Measurements from ENCODE around the gene ZNF526.

Gene ZNF526

GRCh38 chr19:42175952-42176648, 44.0 kb upstream of the ZNF526 start:
- Histone ChIP-seq H3K4me2 (ENCODE audit: low read depth, low read length, poor library complexity, severe bottlenecking) (peak overlapping the region; percentile 94), H3K36me3 (ENCODE audit: low read length) (no peaks in the 10 kb centered on the region), H3K27me3 (ENCODE audit: low read length) (peaks cover 3% of the 10 kb centered on the region; the same call in 1 of the 2 replicates), H3K4me3 (ENCODE audit: insufficient read depth, low read length, poor library complexity, severe bottlenecking) (peak overlapping the region; percentile 54), H2AFZ (ENCODE audit: low read depth, low read length, severe bottlenecking) (peak overlapping the region; percentile 91), H4K20me1 (ENCODE audit: low read depth, low read length) (no peaks in the 10 kb centered on the region), H3K9me2 (replicated peaks; ENCODE audit: insufficient read depth, low read length) (no peaks in the 10 kb centered on the region), H3F3A (ENCODE audit: insufficient read depth) (0 out of 2 replicates have a peak, but pooled peaks cover 5% of the 10 kb centered on the region), H3K27ac (ENCODE audit: low read depth, low read length) (no peak overlapping the region), H3K79me2 (ENCODE audit: insufficient read depth, low read length) (no peaks in the 10 kb centered on the region), H3K9ac (ENCODE audit: low read length) (peak overlapping the region; percentile 50), H3K9me3 (ENCODE audit: insufficient read depth, low read length) (no peaks in the 10 kb centered on the region)
- no peak for TF ChIP-seq EZH2phosphoT487 (conservative IDR thresholded peaks at IDR 0.05; ENCODE audit: low read length)
- TF ChIP-seq CTCF (IDR thresholded peaks at IDR 0.05; ENCODE audit: insufficient read depth, low read length, poor library complexity, severe bottlenecking), result no peak

GRCh38 chr19:42176649-42176989, 43.5 kb upstream of the ZNF526 start:
- peak overlapping the region; percentile 94 for H3K4me2 ChIP-seq (ENCODE audit: low read depth, low read length, poor library complexity, severe bottlenecking)
- no peaks in the 10 kb centered on the region for H3K79me2 ChIP-seq (ENCODE audit: insufficient read depth, low read length)
- H3K9me2 ChIP-seq (replicated peaks; ENCODE audit: insufficient read depth, low read length), result no peaks in the 10 kb centered on the region
- no peaks in the 10 kb centered on the region for H3K9me3 ChIP-seq (ENCODE audit: insufficient read depth, low read length)
- no peaks in the 10 kb centered on the region for H3K36me3 ChIP-seq (ENCODE audit: low read length)
- H3F3A ChIP-seq (ENCODE audit: insufficient read depth), result 0 out of 2 replicates have a peak, but pooled peaks cover 5% of the 10 kb centered on the region
- TF ChIP-seq CTCF (IDR thresholded peaks at IDR 0.05; ENCODE audit: insufficient read depth, low read length, poor library complexity, severe bottlenecking) (no peak), EZH2phosphoT487 (conservative IDR thresholded peaks at IDR 0.05; ENCODE audit: low read length) (no peak)
- H3K4me3 ChIP-seq (ENCODE audit: insufficient read depth, low read length, poor library complexity, severe bottlenecking), result peak overlapping the region; percentile 54
- H3K27ac ChIP-seq (ENCODE audit: low read depth, low read length), result no peak overlapping the region
- peak overlapping the region; percentile 91 for H2AFZ ChIP-seq (ENCODE audit: low read depth, low read length, severe bottlenecking)
- H3K27me3 ChIP-seq (ENCODE audit: low read length), result peaks cover 3% of the 10 kb centered on the region; the same call in 1 of the 2 replicates
- H4K20me1 ChIP-seq (ENCODE audit: low read depth, low read length), result no peaks in the 10 kb centered on the region
- peak overlapping the region; percentile 50 for H3K9ac ChIP-seq (ENCODE audit: low read length)

- Histone ChIP-seq H3K27me3 (ENCODE audit: low read length) (peaks cover 3% of the 10 kb centered on the region; the same call in 1 of the 2 replicates), H3F3A (ENCODE audit: insufficient read depth) (0 out of 2 replicates have a peak, but pooled peaks cover 5% of the 10 kb centered on the region), H3K9me3 (ENCODE audit: insufficient read depth, low read length) (no peaks in the 10 kb centered on the region), H3K4me3 (ENCODE audit: insufficient read depth, low read length, poor library complexity, severe bottlenecking) (peak overlapping the region; percentile 64), H3K9me2 (replicated peaks; ENCODE audit: insufficient read depth, low read length) (no peaks in the 10 kb centered on the region), H2AFZ (ENCODE audit: low read depth, low read length, severe bottlenecking) (peak overlapping the region; percentile 90), H3K36me3 (ENCODE audit: low read length) (no peaks in the 10 kb centered on the region), H3K4me2 (ENCODE audit: low read depth, low read length, poor library complexity, severe bottlenecking) (peak overlapping the region; percentile 94), H3K79me2 (ENCODE audit: insufficient read depth, low read length) (no peaks in the 10 kb centered on the region), H3K9ac (ENCODE audit: low read length) (peak overlapping the region; percentile 55), H4K20me1 (ENCODE audit: low read depth, low read length) (no peaks in the 10 kb centered on the region), H3K27ac (ENCODE audit: low read depth, low read length) (no peak overlapping the region)
- TF ChIP-seq CTCF (IDR thresholded peaks at IDR 0.05; ENCODE audit: insufficient read depth, low read length, poor library complexity, severe bottlenecking), result peak; percentile 21
- peak; percentile 51; the same call in 1 of the 2 replicates for TF ChIP-seq EZH2phosphoT487 (conservative IDR thresholded peaks at IDR 0.05; ENCODE audit: low read length)
Measured at GRCh38 chr19:42176990-42177685, 43.0 kb upstream of the ZNF526 start.

Data from SU-DHL-6 (cell line).